Activated gamma-delta T cell (primary cell): ENCODE data around the gene TAAR9.

Experiments used
- DNase-seq: peaks from one replicate; lab custom pipeline; 2025; lab: John Stamatoyannopoulos, UW

TAAR9 gene

GRCh38 chr6:132587424-132587823 lies 49.3 kb downstream of the TAAR9 start:
- no peak for DNase-seq
